ENCODE results near the gene HK3. TPM values are rescaled to one million over a fixed set of nuclear protein-coding genes. Genes with fewer than 3 reads are reported as not detected.

The HK3 gene, protein sequence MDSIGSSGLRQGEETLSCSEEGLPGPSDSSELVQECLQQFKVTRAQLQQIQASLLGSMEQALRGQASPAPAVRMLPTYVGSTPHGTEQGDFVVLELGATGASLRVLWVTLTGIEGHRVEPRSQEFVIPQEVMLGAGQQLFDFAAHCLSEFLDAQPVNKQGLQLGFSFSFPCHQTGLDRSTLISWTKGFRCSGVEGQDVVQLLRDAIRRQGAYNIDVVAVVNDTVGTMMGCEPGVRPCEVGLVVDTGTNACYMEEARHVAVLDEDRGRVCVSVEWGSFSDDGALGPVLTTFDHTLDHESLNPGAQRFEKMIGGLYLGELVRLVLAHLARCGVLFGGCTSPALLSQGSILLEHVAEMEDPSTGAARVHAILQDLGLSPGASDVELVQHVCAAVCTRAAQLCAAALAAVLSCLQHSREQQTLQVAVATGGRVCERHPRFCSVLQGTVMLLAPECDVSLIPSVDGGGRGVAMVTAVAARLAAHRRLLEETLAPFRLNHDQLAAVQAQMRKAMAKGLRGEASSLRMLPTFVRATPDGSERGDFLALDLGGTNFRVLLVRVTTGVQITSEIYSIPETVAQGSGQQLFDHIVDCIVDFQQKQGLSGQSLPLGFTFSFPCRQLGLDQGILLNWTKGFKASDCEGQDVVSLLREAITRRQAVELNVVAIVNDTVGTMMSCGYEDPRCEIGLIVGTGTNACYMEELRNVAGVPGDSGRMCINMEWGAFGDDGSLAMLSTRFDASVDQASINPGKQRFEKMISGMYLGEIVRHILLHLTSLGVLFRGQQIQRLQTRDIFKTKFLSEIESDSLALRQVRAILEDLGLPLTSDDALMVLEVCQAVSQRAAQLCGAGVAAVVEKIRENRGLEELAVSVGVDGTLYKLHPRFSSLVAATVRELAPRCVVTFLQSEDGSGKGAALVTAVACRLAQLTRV
- total RNA-seq (1 to 10 TPM; 1.3 to 1.5 TPM), polyA plus RNA-seq (not detected)

GRCh38 chr5:176899296-176899891 lies at the start of gene HK3:
TSS of gene HK3 (minus strand) at chr5:176899346. CDS start at chr5:176896159, 3,187 bp downstream.
- H3K4me3 ChIP-seq (ENCODE audit: low read length): no peak within 1 kb of the TSS
- H3K9me3 ChIP-seq (ENCODE audit: low read length): no peaks in the 10 kb centered on the region
- H3K36me3 ChIP-seq (ENCODE audit: insufficient read depth, low read length): peaks cover 12% of the 10 kb centered on the region
- Mint-ChIP-seq H3K4me1 (peaks cover 12 to 18% (median 12%) of the 10 kb centered on the region in 3 donors), H3K27me3 (peaks cover under 1 to 7% of the 10 kb centered on the region in 2 donors), H3K4me3 (peak within 1 kb of the TSS in 1 of 7 donors; percentile 1), H3K36me3 (peaks cover 0 to 18% (median 7%) of the 10 kb centered on the region in 3 donors), H3K27ac (peak within 1 kb of the TSS in 4 of 8 donors; percentile 26 to 54 (median 35)), H3K9me3 (no peaks in the 10 kb centered on the region)
- no peak within 1 kb of the TSS for H3K27ac ChIP-seq (ENCODE audit: low read depth, low read length)
- ChIA-PET CTCF (interaction anchor here (1.3 kb wide), 1 partner anchor 238 kb away, joined by 4 read pairs; no protein-coding TSS in a partner anchor), POLR2A (interaction anchor here (0.5 kb wide), 1 partner anchor 174 kb away, joined by 5 read pairs; no protein-coding TSS in a partner anchor)
- DNase-seq: no peak
- H3K27me3 ChIP-seq (ENCODE audit: insufficient read depth, low read length, poor library complexity, severe bottlenecking): no peaks in the 10 kb centered on the region
- no peaks in the 10 kb centered on the region for H3K4me1 ChIP-seq (ENCODE audit: insufficient read depth, low read length)

- H3K27me3 Mint-ChIP-seq: no peaks in the 10 kb centered on the region
- H3K4me3 Mint-ChIP-seq: no peak overlapping the region
- no peaks in the 10 kb centered on the region for H3K4me1 ChIP-seq (ENCODE audit: insufficient read depth, low read length)
- no peak overlapping the region for H3K27ac Mint-ChIP-seq
- ChIA-PET POLR2A (no interaction called here), CTCF (no interaction called here)
- H3K36me3 Mint-ChIP-seq: peaks cover under 1 to 84% (median 21%) of the 10 kb centered on the region in 3 donors
- H3K4me3 ChIP-seq (ENCODE audit: low read length): no peak overlapping the region
- H3K4me1 Mint-ChIP-seq: peaks cover 0 to 6% (median 2%) of the 10 kb centered on the region in 3 donors
- no peak for DNase-seq
- no peak overlapping the region for H3K27ac ChIP-seq (ENCODE audit: low read depth, low read length)
- H3K27me3 ChIP-seq (ENCODE audit: insufficient read depth, low read length, poor library complexity, severe bottlenecking): no peaks in the 10 kb centered on the region
- no peaks in the 10 kb centered on the region for H3K9me3 Mint-ChIP-seq
- H3K9me3 ChIP-seq (ENCODE audit: low read length): no peaks in the 10 kb centered on the region
- H3K36me3 ChIP-seq (ENCODE audit: insufficient read depth, low read length): peaks cover 35% of the 10 kb centered on the region
Measured at GRCh38 chr5:176948458-176948857, 49.3 kb upstream of the HK3 start.

GRCh38 chr5:176947847-176948246 lies 48.7 kb upstream of the HK3 start:
- Mint-ChIP-seq H3K27ac (no peak overlapping the region), H3K27me3 (no peaks in the 10 kb centered on the region), H3K36me3 (peaks cover 7 to 86% (median 23%) of the 10 kb centered on the region in 3 donors), H3K4me1 (peaks cover 0 to 6% (median 2%) of the 10 kb centered on the region in 3 donors), H3K4me3 (no peak overlapping the region), H3K9me3 (no peaks in the 10 kb centered on the region)
- Histone ChIP-seq H3K27ac (ENCODE audit: low read depth, low read length) (no peak overlapping the region), H3K9me3 (ENCODE audit: low read length) (no peaks in the 10 kb centered on the region), H3K27me3 (ENCODE audit: insufficient read depth, low read length, poor library complexity, severe bottlenecking) (no peaks in the 10 kb centered on the region), H3K4me3 (ENCODE audit: low read length) (no peak overlapping the region), H3K4me1 (ENCODE audit: insufficient read depth, low read length) (no peaks in the 10 kb centered on the region), H3K36me3 (ENCODE audit: insufficient read depth, low read length) (peaks cover 35% of the 10 kb centered on the region)
- DNase-seq: no peak
- CTCF ChIA-PET: no interaction called here
- POLR2A ChIA-PET: no interaction called here

DNA sequence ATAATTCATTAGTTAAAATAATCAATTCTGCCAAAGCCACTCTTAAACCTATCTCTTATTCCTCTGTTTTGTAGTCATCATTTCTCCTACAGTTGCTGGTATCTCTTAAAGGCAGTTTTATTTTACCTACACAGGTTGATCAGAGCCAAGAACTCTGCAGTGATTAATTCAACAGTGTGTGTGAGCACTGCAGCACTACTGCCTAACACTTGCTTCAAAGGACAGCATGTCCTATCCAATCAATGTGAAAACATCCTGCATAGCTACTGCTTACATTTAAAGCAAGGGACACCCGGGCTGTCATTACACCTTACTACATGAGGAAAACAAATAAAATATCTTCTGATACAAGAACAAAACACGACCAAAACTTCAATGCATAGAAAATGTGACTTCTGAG lies 45.1 kb upstream of the HK3 start:
- Histone ChIP-seq H3K27ac (ENCODE audit: low read depth, low read length) (no peak overlapping the region), H3K4me3 (ENCODE audit: low read length) (no peak overlapping the region), H3K27me3 (ENCODE audit: insufficient read depth, low read length, poor library complexity, severe bottlenecking) (no peaks in the 10 kb centered on the region), H3K4me1 (ENCODE audit: insufficient read depth, low read length) (no peaks in the 10 kb centered on the region), H3K9me3 (ENCODE audit: low read length) (no peaks in the 10 kb centered on the region), H3K36me3 (ENCODE audit: insufficient read depth, low read length) (peaks cover 20% of the 10 kb centered on the region)
- ChIA-PET POLR2A (no interaction called here), CTCF (no interaction called here)
- no peaks in the 10 kb centered on the region for H3K9me3 Mint-ChIP-seq
- no peak for DNase-seq
- peaks cover 0 to 6% (median 2%) of the 10 kb centered on the region in 3 donors for H3K4me1 Mint-ChIP-seq
- peak overlapping the region in 2 of 8 donors; percentile 9 to 73 for H3K27ac Mint-ChIP-seq
- H3K36me3 Mint-ChIP-seq: peaks cover 8 to 88% (median 21%) of the 10 kb centered on the region in 3 donors
- H3K27me3 Mint-ChIP-seq: no peaks in the 10 kb centered on the region
- no peak overlapping the region for H3K4me3 Mint-ChIP-seq

- no peaks in the 10 kb centered on the region for H3K9me3 ChIP-seq (ENCODE audit: low read length)
- Mint-ChIP-seq H3K9me3 (no peaks in the 10 kb centered on the region), H3K4me1 (peaks cover 0 to 6% (median 2%) of the 10 kb centered on the region in 3 donors), H3K4me3 (no peak overlapping the region), H3K36me3 (peaks cover 8 to 87% (median 21%) of the 10 kb centered on the region in 3 donors), H3K27ac (no peak overlapping the region), H3K27me3 (no peaks in the 10 kb centered on the region)
- no peak overlapping the region for H3K4me3 ChIP-seq (ENCODE audit: low read length)
- no peak for DNase-seq
- POLR2A ChIA-PET: no interaction called here
- no peaks in the 10 kb centered on the region for H3K27me3 ChIP-seq (ENCODE audit: insufficient read depth, low read length, poor library complexity, severe bottlenecking)
- CTCF ChIA-PET: no interaction called here
- no peak overlapping the region for H3K27ac ChIP-seq (ENCODE audit: low read depth, low read length)
- H3K36me3 ChIP-seq (ENCODE audit: insufficient read depth, low read length): peaks cover 20% of the 10 kb centered on the region
- H3K4me1 ChIP-seq (ENCODE audit: insufficient read depth, low read length): no peaks in the 10 kb centered on the region
Measured at GRCh38 chr5:176943816-176944215, 44.7 kb upstream of the HK3 start.

DNA sequence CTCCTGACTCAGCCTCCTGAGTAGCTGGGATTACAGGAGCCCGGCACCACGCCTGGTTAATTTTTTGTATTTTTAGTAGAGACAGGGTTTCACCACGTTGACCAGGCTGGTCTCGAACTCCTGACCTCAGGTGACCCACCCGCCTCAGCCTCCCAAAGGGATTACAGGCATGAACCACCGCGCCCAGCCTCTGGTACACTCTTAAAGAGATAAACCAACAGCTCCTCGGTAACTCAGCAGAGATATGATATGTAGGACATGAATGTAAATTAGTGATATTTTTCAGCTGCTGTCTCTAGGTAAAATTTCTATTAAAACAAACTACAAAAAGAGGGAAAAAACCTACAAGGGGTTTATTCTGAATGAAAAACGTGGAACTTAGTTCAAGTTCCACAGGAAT lies 42.8 kb upstream of the HK3 start:
- H3K27ac Mint-ChIP-seq: no peak overlapping the region
- ChIA-PET POLR2A (no interaction called here), CTCF (no interaction called here)
- H3K9me3 ChIP-seq (ENCODE audit: low read length): no peaks in the 10 kb centered on the region
- no peak for DNase-seq
- peaks cover 0 to 6% (median 2%) of the 10 kb centered on the region in 3 donors for H3K4me1 Mint-ChIP-seq
- no peak overlapping the region for H3K4me3 Mint-ChIP-seq
- H3K36me3 Mint-ChIP-seq: peaks cover 8 to 86% (median 14%) of the 10 kb centered on the region in 3 donors
- no peaks in the 10 kb centered on the region for H3K4me1 ChIP-seq (ENCODE audit: insufficient read depth, low read length)
- no peak overlapping the region for H3K4me3 ChIP-seq (ENCODE audit: low read length)
- H3K27ac ChIP-seq (ENCODE audit: low read depth, low read length): no peak overlapping the region
- H3K9me3 Mint-ChIP-seq: no peaks in the 10 kb centered on the region
- no peaks in the 10 kb centered on the region for H3K27me3 Mint-ChIP-seq
- H3K36me3 ChIP-seq (ENCODE audit: insufficient read depth, low read length): peaks cover 19% of the 10 kb centered on the region
- H3K27me3 ChIP-seq (ENCODE audit: insufficient read depth, low read length, poor library complexity, severe bottlenecking): no peaks in the 10 kb centered on the region

DNA sequence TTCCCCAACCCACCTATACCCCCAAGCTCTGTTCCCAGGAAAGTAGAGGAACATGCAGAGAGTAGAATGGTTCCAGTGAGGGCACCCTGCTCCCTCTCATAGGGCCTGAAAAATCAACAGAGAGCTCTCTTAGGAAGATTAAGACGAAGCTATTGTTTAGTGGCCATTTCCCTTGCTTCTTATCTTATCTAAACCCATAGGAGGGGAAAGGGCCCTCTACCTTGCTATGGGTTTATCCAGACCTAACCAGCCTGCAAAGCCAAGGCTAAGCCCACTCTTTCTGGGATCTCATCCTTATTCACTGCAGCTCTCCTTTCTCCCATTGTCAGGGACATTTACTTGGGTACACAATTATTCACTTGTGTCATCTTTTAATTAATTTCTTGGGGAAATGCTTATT lies 39.3 kb upstream of the HK3 start:
- no peaks in the 10 kb centered on the region for H3K9me3 Mint-ChIP-seq
- POLR2A ChIA-PET: no interaction called here
- CTCF ChIA-PET: no interaction called here
- H3K4me1 Mint-ChIP-seq: peaks cover 0 to 9% (median 5%) of the 10 kb centered on the region in 3 donors
- Histone ChIP-seq H3K4me1 (ENCODE audit: insufficient read depth, low read length) (no peaks in the 10 kb centered on the region), H3K27me3 (ENCODE audit: insufficient read depth, low read length, poor library complexity, severe bottlenecking) (no peaks in the 10 kb centered on the region), H3K4me3 (ENCODE audit: low read length) (no peak overlapping the region), H3K36me3 (ENCODE audit: insufficient read depth, low read length) (no peaks in the 10 kb centered on the region), H3K9me3 (ENCODE audit: low read length) (no peaks in the 10 kb centered on the region), H3K27ac (ENCODE audit: low read depth, low read length) (no peak overlapping the region)
- H3K27me3 Mint-ChIP-seq: no peaks in the 10 kb centered on the region
- peak overlapping the region in 2 of 8 donors; percentile 10 to 91 for H3K27ac Mint-ChIP-seq
- H3K4me3 Mint-ChIP-seq: no peak overlapping the region
- H3K36me3 Mint-ChIP-seq: peaks cover 7 to 74% (median 7%) of the 10 kb centered on the region in 3 donors
- DNase-seq: no peak

Data from CD8-positive, alpha-beta memory T cell (primary cell).